ENCODE data around the gene KRTAP10-12. TPM values are rescaled to one million over a fixed set of nuclear protein-coding genes. Genes with fewer than 3 reads are reported as not detected.

KRTAP10-12 gene
- total RNA-seq, 1 experiment from 2014 or later: not detected

- DNase-seq (ENCODE audit: low read depth, low spot score) (no peak), ATAC-seq (no peak)
- Histone ChIP-seq H3K27me3 (ENCODE audit: insufficient read depth, low read length) (no peaks in the 10 kb centered on the region), H3K36me3 (ENCODE audit: control insufficient read depth in 1 of 2, insufficient read depth in 2 of 2, low read length in 2 of 2) (no peaks in the 10 kb centered on the region), H3K9ac (ENCODE audit: low read length) (no peak overlapping the region), H3K27ac (ENCODE audit: low read depth, low read length) (no peak overlapping the region), H3K9me3 (ENCODE audit: control insufficient read depth in 1 of 2, insufficient read depth in 1 of 2, low read depth in 1 of 2, low read length in 2 of 2) (no peaks in the 10 kb centered on the region), H3K4me2 (ENCODE audit: low read length) (no peak overlapping the region), H2AFZ (ENCODE audit: low read depth, low read length, poor library complexity, severe bottlenecking) (no peak overlapping the region), H4K20me1 (ENCODE audit: insufficient read depth) (no peaks in the 10 kb centered on the region), H3K79me2 (ENCODE audit: insufficient read depth, low read length) (no peaks in the 10 kb centered on the region), H3K4me3 (replicated peaks in 1 of 2; ENCODE audit: low read depth in 1 of 2, low read length in 2 of 2) (no peak overlapping the region), H3K9me2 (ENCODE audit: insufficient read depth) (no peaks in the 10 kb centered on the region), H3K4me1 (ENCODE audit: control insufficient read depth in 1 of 2, insufficient read depth in 2 of 2, low read length in 2 of 2) (no peaks in the 10 kb centered on the region)
- no peak for TF ChIP-seq TCF7L2 (IDR thresholded peaks at IDR 0.05; ENCODE audit: borderline replicate concordance, extremely low read depth, insufficient read depth, insufficient read length)
- no peak for TF ChIP-seq SP1 (IDR thresholded peaks at IDR 0.05; ENCODE audit: low read depth)
- no peak for TF ChIP-seq POLR2A (IDR thresholded peaks at IDR 0.05; ENCODE audit: borderline replicate concordance, extremely low read depth, insufficient read depth, insufficient read length)
- no peak for TF ChIP-seq SRF (IDR thresholded peaks at IDR 0.05; ENCODE audit: low read depth)
- no peak for TF ChIP-seq POLR2AphosphoS5 (IDR thresholded peaks at IDR 0.05; ENCODE audit: low read depth, low read length)
- no peak for TF ChIP-seq JUND (IDR thresholded peaks at IDR 0.05)
- TF ChIP-seq ZNF274 (IDR thresholded peaks at IDR 0.05; ENCODE audit: low read depth, low read length): no peak
- TF ChIP-seq SIN3A (IDR thresholded peaks at IDR 0.05; ENCODE audit: low read depth): no peak
- no peak for TF ChIP-seq MAX (IDR thresholded peaks at IDR 0.05)
- TF ChIP-seq ZFX (IDR thresholded peaks at IDR 0.05): no peak
- no peak for TF ChIP-seq EGR1 (IDR thresholded peaks at IDR 0.05; ENCODE audit: low read depth)
- TF ChIP-seq ATF3 (IDR thresholded peaks at IDR 0.05): no peak
- TF ChIP-seq ELF1 (IDR thresholded peaks at IDR 0.05; ENCODE audit: borderline replicate concordance, low read depth): no peak
- TF ChIP-seq CEBPB (IDR thresholded peaks at IDR 0.05; ENCODE audit: low read depth): no peak
- no peak for TF ChIP-seq REST (IDR thresholded peaks at IDR 0.05; ENCODE audit: low read depth)
- no peak for TF ChIP-seq EZH2 (IDR thresholded peaks at IDR 0.05)
- TF ChIP-seq YY1 (IDR thresholded peaks at IDR 0.05; ENCODE audit: extremely low read depth, insufficient replicate concordance, low read depth, low read length): no peak
- ChIA-PET CTCF (no interaction called here), POLR2A (no interaction called here), RAD21 (ENCODE audit: low non-redundant PET in 1 of 2, low total read pairs in 2 of 2, uncharacterized antibody in 2 of 2, unreplicated experiment in 2 of 2) (no interaction called here)
- BruUV-seq (replicated peaks): no TSS peak
- intact Hi-C loops (cut with micrococcal nuclease): no loop called here
These were observed 38.4 kb upstream of the KRTAP10-12 start for GRCh38 chr21:44658541-44658910.
